Measurements from ENCODE around the gene ZNF518A.
A peak's percentile ranks its signal among the peaks of the same experiment; 100 is the strongest.

ZNF518A gene, protein sequence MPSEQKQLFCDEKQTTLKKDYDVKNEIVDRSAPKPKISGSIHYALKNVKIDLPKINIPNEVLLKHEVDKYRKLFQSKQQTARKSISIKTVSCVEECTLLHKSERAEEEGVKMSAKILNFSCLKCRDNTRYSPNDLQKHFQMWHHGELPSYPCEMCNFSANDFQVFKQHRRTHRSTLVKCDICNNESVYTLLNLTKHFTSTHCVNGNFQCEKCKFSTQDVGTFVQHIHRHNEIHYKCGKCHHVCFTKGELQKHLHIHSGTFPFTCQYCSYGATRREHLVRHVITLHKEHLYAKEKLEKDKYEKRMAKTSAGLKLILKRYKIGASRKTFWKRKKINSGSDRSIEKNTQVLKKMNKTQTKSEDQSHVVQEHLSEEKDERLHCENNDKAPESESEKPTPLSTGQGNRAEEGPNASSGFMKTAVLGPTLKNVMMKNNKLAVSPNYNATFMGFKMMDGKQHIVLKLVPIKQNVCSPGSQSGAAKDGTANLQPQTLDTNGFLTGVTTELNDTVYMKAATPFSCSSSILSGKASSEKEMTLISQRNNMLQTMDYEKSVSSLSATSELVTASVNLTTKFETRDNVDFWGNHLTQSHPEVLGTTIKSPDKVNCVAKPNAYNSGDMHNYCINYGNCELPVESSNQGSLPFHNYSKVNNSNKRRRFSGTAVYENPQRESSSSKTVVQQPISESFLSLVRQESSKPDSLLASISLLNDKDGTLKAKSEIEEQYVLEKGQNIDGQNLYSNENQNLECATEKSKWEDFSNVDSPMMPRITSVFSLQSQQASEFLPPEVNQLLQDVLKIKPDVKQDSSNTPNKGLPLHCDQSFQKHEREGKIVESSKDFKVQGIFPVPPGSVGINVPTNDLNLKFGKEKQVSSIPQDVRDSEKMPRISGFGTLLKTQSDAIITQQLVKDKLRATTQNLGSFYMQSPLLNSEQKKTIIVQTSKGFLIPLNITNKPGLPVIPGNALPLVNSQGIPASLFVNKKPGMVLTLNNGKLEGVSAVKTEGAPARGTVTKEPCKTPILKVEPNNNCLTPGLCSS (N-terminal part only)

DNA sequence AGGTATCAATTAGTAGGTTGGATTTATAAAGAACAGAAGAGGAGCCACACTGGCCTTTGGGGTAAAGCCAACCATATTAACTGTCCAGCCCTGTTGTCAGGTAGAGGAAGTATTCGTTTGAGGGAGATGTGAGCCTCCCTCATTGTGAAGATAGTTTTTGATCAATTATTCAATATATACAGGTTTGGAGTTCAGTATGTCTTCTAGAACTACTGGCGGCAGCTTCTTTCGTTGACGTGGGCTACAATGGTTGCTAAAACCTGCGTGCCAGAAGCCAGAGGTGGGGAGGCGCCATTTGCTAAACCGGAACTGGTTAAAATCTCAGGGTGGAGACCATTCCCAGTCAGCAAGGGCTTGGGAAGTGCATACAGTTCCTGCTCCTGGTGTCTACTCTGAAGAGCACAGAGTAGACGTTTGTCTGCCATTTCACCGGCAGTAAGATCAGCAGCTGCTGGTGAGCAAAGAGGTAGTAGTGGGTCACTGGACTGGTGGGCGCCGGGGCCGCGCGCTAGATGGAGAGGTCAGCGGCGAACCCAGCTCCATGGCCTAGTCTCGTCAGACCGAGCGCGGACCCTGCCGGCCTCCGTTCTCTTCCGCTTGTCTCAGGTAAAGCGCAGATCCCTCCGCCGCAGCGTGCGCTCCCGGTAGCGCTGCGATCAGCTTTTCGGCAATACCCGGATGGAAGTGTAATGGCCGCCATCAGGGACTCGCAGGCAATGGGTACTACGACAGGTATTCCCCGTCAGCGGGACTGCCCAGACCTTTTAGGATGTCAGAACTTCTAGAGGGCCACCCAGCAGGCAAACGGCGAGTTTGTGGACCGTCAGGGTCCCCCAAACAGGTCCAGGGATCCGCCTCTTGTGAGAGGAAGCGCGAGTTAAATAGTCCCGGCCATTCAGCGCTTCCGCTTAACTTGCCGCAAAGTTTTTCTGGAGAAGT, at the start of gene ZNF518A:
Gene ZNF518A (plus strand): TSS at position 911 of the 939 bp plus-strand sequence. CDS start 26,026 bp downstream, outside the sequence.
- DNase-seq, result peak in 1 of 2 experiments; percentile 36

DNA sequence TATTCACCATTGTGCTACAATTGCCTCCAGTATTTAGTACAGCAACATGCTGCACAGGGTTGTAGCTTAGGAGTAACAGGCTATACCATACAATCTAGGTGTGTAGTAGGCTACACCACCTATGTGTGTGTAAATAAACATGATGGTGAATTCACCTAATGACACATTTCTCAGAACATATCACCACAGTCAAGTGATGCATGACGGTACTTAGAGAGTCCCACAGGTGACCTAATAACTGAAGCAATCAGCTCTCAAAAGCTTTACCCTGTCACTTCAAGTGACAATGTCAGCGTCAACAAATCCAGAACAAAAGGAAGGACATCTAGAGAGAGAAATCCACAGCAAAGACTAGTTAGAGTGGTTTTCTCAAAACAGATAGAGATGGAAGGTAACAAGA, 47.9 kb upstream of the ZNF518A start:
- DNase-seq, result no peak

DNA sequence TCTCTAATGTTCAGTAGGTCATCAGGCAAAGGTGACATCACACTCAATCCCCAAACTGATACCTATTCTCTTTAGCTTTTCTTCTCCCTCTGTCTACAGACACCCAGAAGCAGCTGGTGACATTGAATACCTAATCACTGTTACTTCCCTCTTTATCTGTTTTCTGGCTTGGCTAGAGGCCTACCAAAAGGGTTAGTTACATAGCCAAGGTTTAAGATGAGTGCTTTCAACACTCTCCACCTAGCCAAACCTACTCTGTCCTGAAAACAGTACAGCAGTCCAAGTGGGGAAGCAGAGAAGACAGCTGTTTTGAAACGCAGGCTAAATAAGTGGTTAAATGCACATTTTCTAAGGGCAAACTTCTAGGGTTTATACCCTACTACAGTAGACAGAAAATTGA, 47.3 kb upstream of the ZNF518A start:
- DNase-seq, result no peak

DNA sequence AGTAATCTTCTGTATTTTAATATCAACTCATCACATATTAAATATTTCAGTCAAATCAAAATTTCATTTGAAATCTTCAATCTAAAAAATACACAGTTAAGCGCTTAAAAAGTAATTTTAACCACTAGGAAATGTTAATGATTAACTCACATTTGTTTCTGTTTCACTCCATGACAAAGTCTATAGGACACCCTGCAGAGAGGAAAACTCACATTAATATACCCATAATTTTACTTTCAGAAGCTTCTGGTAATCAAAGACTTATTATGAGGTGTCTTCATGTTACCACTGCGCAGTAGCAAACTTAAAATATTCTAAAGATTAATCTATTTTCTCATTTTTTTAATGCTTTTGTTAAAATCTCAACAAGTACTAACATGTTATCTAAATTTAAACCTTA, 41.0 kb upstream of the ZNF518A start:
- DNase-seq, result no peak

DNA sequence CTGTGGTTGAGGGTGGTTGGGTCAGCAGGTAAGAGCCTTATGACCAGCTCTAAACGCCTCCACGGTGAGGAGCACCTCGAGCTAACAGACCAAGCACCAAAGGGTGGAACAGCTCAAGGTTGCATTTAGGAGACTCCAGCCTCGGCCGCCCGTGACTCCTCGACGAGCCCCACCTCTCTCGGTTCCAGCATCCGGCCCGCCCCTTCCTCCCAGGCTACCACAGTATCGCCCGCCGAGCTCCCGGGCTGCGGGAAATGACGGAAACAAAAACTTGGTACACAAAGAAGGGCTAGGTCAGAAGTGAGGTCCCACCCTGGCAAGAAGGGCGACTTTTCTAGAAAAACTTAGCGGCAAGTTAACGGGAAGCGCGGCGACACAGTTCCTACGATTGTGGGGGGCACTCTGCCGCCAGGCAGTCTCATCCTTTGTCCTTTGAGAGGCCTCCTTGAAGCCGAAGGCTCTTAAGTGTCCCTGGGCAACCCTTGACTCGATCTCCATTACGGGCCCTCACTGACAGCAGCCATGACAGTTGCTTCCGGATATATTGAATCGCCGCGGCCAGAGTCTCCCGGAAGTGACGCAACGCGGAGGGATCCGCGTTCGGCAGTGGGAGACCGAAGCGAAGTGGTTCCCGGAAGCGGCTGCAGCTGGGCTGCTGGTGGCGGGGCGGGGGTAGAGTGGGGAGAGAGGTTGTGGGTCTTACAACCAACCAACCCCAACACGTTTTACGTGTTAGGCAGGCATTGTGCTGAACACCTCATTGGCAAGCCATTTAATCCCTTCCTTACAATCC, 40.2 kb upstream of the ZNF518A start:
- DNase-seq, result peak in 1 of 2 experiments; percentile 48

DNA sequence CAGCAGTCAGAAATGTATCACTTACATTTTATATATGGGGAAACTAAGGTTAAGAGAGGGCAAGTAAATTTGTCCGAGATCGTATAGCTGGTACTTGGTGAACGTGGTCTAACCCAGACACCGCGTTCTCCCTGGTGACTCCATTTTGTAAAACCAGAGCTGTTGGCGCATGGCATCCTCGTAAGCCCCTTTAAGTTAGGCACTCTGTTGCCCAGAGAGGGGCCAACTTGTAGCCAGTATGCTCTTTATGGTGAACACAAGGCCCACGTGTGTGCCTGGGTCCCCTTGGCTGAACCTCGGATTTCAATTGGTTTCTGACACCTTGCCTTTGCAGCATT, 39.7 kb upstream of the ZNF518A start:
- DNase-seq, result peak in 1 of 2 experiments; percentile 48

DNA sequence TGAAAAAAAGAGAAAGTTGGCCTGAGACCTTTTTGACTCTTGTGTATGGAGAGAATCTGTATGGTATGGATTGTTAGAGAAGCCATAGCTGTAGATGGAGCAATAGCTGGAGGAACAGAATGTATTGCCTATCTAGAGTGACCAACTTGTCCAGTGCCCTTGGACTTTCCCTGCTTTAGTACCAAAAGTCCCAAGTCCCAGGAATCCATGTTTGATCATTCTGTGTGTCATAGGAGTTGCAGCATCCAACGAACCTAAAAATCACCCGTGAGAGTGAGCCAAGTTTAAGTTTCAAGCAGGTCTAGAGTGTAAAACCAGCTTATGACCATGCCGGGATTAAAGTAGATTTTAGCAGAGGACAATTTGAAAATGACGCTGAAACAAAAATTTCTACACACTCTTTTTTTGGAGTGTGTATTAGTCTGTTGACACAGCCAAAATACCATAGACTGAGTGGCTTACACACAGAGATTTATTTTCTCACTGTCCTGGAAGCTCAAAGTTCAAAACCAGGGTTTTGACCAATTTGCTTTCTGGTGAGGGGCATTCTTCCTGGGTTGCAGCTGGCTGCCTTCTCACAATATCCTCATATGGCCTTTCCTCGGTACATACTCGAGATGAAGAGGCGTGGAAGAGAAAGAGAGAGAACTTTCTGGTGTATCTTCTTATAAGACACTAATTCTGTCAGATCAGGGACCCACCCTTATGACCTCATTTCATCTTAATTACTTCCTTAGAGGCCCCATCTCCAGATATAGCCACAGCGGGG, 36.9 kb upstream of the ZNF518A start:
- no peak for DNase-seq

DNA sequence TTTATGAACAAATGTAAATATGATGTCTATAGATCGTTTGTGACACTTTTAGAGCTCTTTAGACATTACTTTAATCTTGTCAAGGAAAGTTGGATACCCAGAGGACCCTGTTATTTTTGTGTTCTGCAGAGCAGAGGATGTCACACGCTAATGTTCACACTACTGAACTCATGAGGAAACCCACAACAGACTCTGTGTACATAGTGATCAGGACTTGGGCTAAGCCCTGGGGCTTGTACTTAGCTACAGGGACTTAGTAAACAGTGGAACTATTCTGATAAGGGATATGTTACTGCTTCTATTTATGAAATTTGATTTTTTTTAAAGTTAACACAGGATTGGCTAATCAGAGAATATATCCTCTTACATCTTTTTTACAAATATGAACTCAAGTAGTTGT, 36.1 kb upstream of the ZNF518A start:
- no peak for DNase-seq

DNA sequence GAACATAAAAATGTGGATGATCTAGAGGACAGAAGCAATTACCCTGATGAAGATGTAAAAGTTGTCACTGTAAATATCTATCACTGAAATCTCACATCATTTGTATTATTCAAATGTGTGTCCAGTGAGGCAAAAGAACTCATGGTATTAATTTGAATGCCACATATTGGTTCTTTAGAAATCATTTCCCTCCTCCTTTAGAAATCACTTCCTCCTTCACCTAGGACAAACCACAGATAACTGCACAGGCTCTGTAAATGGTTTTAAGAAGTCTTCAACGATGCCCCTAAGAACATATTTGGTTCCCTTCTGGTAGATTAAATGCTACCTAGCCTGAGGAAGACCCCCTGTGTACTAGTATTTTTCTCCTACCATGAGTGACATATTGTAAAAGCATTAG, 33.1 kb upstream of the ZNF518A start:
- no peak for DNase-seq

DNA sequence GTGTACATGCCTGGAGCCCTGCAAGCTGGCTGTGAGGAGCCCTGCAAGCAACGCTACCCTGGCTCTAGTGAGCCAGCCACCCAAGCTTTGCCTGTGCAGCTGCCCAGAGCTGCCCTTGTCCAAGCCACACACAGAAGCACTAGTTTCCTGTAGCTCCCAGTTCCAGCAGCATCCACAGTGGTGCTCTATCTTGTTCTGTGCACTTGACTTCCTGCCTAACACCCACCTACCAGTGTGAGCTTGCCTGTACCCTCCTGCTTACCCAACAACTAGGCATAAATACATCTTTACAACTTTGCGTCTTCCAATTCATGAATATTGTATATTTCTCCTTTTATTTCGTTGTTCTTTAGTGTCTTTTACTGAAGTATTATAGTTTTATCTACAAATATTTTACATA, 32.2 kb upstream of the ZNF518A start:
- no peak for DNase-seq

DNA sequence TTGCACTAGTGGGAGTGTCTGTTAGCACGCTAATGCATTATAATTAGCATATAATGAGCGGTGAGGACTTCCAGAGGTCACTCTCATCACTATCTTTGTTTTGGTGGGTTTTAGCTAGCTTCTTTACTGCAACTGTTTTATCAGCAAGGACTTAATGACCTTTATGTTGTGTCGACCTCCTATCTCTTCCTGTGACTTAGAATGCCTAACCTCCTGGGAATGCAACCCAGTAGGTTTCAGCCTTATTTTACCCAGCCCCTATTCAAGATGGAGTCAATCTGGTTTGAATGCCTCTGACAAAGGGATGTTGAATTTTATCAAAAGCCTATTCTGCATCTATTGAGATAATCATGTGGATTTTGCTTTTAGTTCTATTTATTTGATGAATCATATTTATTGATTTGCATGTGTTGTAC, 22.5 kb upstream of the ZNF518A start:
- DNase-seq, result no peak

DNA sequence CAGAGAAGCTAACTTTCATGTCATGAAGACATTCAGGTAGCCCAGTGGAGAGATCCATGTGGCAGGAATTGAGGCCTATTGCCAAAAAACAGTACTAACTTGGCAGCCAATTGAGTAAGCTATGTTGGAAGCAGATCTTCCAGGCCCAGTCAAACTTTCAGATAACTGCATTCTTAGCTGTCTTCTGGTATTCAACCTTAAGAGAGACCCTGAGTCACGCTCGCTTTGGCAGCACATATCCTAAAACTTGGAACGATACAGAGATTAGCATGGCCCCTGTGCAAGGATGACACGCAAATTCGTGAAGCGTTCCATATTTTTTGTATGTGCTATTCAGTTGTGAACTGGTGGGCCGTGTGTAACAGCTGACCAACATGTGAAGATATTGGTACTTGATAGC, 17.6 kb upstream of the ZNF518A start:
- DNase-seq, result no peak

DNA sequence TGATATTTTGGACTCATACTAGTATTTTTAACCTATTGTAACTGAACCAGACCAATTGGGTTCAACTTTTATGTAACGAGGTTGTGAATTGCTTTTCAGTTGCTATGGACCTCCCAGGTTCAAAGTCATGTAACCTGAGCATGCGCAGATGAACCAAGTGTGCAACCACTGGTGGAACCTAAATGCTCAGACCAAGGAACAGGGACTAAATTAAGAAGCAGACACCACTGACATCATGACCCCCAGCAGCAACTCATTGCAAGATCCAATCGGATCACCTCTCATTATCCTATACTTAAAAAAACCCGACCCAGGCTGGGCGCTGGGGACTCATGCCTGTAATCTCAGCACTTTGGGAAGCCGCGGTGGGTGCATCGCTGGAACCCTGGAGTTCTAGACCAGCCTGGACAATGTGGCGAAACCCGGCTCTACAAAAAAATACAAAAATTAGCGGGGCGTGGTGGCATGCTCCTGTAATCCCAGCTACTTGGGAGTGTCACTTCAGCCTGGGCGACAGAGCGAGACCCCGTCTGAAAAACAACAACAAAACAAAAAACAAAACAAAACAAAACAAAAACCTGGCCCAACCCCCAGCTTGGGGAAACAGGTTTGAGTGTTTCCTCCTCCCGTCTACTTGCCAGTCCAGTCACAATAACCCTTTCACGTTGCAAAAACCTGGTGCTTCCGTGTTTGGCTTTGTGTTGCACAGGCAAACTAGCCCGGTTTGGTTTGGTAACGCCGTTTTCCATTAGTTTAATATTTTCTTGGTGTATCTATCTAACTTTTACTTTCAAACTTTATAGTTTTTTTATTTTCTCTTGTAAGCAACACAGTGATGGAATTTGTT, 11.3 kb upstream of the ZNF518A start:
- DNase-seq, result no peak

DNA sequence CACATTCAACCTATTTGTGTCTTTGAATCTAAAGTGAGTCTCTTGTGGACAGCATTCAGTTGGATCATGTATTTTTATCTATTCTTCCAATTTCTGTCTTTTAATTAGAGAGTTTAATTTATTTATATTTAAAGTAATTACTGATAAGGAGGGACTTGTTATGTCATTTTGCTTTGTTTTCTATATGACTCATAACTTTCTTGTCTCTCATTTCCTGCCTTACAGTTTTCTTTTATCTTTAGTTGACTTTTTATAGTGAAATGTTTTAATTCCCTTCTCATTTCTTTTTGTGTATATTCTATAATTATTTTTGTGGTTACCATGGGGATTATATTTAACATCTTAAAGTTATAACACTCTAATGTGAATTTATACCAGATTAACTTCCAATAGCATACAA, 7.3 kb upstream of the ZNF518A start:
- DNase-seq, result no peak

DNA sequence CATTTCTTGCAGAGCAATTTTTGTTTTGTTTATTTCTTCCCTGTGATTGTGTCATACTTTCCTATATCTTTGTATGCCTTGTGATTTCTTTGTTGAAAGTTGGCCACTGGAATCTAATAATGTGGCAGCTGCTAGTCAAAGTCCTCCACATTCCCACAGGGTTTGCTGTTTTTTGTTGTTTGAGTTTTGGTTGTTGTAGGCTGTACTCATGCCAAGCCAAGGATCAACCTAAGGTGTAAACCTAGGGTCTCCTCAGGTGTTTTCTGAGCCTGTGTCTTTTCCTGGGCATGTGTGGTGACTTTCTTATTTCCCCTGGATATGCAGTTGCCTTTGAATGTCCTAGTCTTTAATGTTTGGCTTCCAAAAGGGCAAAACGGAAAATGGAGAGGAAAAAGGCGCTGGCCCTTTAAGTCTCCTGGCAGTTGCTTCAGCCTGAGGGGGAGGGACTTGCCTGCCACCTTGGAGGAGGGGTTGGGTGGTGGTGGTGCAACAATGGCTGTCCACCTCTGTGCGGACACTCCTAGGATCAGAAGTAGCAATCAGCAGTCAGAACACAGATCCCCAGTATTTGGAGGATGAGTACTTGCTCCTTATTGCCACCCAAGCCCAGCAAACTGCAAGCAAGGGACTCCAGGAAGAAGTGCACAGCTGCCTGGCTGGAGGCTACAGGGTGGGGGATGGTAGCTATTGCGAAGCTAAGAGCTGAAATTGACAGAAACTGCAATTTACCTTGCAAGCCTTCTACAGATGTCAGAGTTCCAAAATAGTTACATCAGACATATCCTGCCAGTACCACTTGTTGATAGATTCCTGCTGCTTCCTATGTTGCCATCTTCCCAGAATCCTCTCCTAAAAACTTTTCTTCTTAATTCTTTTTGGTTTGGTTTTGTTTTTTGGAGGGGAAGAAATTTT, 5.6 kb upstream of the ZNF518A start:
- DNase-seq, result no peak

DNA sequence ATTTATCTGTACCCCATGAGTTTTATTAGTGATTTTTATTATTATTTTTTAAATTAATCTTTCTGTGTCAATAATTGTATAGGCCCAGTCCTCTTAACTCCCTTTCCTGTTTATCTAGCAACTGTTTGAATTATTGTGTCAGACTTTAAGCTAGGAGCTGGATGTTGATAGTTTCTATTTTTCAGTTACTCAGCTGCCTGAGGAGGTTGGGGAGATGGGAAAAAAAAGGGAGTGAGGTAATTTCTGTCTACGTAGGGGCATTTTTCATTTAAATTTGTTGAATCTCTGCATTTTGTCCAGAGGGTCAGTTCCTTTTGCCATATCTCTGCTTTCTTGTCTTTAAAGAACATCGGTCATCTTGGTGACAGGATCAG, 5.0 kb upstream of the ZNF518A start:
- DNase-seq, result no peak

DNA sequence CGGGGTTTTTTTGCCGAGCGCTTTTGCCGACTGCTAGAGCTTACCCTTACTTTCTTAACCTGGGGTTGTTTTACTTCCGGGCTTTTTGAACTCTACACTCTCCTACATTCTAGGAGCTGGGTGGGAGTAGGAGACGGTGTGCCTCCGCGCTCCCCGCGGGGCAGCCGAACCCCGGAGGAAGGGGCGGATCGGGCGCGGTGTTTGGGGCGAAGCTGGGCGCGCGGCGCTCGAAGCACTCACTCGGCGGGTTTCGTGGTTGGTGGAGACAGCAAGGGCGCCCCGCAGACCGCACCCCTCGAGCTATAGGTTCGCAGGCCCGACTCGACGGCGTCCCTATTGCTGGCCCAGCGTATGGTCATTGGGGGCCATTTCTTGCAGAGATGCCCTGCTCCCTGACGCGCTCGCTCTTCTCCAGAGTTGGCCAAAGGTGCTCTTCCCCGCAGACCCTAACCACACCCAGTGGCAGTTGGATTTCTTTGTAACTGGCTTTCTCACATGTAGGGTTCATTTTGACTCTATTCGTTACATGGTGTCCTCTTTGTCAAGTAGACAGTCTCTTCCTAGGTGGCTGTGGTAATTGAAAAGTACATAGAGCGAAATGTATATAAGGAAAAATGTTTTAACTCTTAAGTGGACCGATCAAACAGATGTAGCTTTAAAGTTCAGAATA, 364 bp downstream of the ZNF518A start:
- no peak for DNase-seq

DNA sequence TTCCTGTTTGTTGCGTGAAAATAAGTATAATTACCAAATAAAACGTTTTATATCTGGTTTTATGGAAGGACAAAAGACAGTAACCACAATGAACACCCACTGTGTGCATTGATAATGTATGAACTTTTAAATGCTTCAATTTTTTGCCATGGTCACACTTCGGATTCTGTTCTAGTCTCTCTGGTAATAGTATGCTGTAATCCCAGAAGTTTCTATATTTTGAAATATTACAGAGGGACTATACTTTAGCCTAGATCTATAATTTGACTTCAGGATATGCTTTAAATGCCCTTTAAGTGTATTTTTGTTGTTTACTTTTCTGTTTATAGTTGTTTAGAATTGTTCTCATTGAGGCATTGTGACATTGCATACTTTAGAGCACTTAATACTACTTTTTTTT, 1.5 kb downstream of the ZNF518A start:
- no peak for DNase-seq
